GM21737 (cell line): ENCODE measurements around the gene GLYATL1.

Experiments
- ATAC-seq: cut with Tn5 transposase; IDR thresholded peaks from one replicate; pipeline ENCODE4 v1.9.1; 2021; ENCODE audit warnings: mild to moderate bottlenecking, moderate library complexity; ENCODE audit not compliant: unreplicated experiment

The GLYATL1 gene, protein sequence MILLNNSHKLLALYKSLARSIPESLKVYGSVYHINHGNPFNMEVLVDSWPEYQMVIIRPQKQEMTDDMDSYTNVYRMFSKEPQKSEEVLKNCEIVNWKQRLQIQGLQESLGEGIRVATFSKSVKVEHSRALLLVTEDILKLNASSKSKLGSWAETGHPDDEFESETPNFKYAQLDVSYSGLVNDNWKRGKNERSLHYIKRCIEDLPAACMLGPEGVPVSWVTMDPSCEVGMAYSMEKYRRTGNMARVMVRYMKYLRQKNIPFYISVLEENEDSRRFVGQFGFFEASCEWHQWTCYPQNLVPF

DNA sequence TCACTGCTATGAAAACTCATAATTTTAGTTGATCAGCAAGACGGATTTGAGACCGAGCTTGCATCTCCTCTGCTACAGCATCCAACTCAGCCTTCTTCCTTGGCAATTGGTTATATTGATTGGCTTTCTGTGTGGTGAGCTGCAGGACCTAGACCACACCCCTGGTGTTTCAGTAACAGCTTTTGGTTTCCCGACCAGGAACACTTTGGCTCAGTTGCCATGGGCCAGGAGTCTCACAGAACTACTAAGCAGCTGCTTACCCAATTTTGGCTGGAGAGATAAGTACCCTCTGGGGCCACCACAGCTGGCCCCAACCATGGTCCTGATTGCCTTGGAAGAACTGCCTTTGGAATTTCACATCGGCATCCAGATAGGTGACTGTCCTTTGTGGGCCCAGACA lies at the start of gene GLYATL1:
Gene GLYATL1 (plus strand): TSS at position 212 of the 400 bp plus-strand sequence. CDS start 7,600 bp downstream, outside the sequence.
- no peak for ATAC-seq

DNA sequence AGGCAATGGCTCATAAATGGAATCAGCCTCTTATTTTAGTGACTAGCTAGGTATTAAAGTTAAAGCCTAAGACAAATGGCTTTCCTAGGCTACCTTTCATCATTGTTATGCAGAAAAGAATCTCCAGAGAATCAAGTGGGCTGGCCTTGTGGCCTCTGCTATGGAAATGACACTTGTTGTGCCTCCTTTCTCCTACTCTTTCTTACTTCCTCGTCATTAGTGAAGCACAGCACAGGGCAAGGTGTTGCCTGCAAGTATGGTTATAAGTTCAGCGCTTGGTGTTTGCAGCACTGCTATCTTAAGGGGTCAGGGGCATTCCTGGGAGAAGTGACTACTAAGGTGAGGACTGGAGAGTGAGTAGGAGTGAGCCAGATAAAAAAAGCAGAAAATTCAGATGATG lies 45.4 kb upstream of the GLYATL1 start:
- no peak for ATAC-seq

DNA sequence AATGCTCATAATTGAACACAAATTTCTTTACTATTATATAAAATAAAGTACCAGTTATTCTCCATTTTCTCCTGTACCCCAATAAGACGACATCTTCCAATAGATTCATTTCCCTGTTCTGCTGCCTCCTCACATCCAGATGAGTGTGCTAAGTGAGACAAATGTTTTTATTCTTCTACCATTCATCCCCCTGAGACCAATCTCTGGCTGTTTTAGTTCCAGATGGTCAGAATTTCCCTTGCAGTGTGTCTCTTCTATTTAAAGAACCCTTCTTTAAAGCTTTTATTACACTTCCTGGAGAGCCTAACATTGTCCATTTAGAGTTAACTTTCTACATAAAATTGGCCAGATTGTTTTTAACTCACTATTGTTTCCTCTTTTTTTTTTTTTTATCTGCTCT lies 41.2 kb upstream of the GLYATL1 start:
- ATAC-seq = no peak

DNA sequence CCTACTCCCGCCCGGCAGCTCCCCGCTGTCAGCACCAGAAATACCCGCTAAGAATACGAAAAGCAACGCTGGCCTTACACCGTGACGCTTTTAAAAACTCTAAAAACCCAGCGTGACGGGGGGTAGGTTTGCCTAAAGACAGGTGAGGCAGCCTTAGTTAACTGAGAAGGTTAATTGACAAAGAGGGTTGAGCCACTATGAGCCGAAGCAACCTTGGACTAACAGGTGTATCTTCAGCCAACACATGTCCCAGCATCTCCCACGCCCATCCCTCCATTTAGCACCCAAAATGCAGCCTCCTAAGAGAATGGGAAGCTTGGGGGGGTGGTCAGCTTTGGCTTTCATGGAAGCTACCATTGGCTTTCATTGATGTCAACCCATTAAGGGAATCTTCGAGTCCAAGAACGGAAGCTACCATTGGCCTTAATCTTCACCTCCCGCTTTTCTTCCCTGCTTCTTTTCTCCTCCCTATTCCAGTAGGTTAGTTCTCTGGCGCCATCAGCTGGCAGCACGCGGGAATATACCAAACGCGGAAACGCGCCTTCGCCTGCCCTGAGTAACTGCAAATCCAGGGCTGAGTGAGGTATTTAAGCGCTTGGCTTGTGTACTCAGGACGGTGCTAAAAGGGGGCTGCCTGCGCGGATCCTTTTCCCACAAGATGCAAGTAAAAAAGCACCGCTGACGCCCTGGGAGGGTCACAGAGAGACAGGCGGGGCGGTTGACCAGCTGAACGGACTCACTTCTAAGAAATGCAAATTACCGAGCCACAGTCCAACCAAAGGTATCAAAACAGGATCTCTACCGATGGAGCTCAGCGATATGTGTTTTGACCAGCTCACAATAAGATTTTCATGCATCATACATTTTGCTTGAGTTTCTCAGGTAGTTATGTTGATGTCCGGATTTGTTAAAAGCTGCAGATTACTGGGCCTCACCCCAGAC lies 38.5 kb upstream of the GLYATL1 start:
- ATAC-seq = no peak

DNA sequence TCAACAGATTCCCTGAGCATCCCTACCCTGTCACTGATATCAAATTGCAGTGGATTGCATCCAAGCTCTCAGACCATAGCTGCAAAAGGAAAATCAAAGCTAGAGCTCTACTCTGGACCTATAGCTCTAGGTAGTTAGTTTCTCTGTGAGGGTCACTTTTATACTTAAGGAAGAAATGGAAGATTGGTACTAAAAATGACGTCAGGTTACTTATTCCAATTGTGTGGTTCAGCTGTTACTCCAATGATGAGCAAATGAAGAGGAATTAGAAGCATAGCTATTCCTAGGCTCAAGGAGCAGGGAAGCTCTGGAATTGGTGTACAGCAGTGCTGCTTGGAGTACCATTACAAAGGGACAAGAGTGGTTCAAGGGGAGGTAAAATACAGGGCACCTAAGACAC lies 36.4 kb upstream of the GLYATL1 start:
- ATAC-seq = no peak

DNA sequence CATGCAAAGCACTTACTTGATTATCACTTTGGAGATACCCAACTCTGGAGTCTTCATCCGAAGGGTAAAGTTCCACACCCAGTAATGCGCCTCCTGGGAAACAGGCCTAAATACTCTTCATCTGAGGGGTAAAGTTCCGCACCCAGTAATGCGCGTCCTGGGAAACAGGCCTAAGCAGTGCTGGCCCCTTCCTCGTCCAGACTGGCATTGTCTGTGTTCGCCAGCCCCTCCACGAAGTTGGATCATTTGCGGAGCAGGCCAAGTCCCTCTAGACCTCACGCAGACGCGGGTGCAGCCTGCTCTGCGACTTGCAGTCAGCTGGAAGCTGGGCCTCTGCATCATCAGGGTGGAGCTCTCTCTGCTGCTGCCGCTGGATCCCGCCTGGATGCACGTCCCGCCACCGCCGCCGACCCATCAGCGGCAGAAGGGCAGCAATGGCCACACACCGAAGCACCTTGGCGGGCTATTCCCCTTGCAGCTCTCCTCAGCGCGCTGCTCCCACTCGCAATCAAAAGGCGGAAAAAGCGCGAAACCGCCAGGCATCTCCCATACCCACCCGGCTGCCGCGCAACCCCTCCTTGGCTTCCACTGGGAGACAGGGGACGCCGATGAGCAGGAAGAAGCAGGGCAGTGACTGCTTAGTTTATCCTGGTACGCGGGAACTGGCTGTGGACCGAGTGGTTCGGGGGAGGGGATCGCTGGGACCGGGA lies 34.1 kb upstream of the GLYATL1 start:
- ATAC-seq = no peak

DNA sequence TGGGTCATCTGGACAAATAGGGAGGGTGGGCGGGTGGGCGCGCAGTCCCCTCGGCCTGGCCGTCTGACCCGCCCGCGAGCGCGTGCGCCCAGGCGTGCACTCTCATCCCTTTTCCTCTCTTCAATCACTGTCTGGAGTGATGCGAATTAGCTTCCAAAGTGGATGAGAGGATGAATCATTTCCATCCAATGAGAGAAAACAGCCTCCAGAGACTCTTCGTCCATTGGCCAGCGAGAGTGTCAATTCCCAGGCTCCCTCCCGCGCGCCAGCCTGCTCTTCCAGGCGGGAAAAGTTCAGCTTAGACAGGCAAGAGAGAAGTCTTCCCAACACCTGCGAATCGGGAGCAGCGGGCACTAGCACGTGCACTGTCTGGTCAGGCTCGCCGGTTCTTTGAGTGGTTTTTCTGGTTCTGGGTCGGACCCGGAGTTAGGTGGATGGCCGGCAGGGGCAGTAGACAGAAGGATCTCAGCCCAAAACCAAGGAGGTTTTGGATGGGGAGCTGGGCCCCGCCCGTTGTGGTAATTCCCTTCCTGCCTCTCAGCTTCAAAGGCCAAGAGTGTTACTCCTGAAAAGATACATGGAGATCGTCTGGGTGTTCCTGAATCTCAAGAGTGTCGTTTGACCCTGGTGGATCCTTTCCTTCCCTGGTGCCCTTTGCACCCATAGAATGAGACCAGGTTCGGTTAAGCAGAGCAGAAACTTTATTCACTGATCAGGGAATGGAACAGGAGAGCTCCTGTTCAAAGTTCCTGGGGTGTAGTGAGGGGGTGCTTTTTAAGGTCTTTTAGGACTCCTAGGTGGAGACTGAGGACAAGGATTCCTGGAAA lies 33.4 kb upstream of the GLYATL1 start:
- no peak for ATAC-seq

DNA sequence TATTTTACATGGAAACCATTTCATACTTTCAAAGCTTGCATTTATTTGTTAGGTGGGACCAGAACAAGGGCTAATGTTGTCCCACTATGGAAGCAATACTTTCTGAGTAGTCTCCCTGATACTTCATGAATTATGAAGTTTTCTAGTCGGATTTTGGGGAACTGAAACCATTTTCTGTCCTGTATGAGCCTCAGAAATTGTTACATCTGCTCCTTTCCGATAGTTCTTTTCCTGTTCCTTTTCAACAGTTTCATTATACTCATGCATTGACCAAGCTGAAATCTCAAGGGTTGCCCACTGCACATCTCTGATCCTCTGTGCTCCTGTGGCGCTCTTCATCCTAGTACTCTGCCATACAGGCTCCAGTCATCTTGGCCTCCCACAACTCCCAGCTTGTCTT lies 31.5 kb upstream of the GLYATL1 start:
- ATAC-seq = no peak

DNA sequence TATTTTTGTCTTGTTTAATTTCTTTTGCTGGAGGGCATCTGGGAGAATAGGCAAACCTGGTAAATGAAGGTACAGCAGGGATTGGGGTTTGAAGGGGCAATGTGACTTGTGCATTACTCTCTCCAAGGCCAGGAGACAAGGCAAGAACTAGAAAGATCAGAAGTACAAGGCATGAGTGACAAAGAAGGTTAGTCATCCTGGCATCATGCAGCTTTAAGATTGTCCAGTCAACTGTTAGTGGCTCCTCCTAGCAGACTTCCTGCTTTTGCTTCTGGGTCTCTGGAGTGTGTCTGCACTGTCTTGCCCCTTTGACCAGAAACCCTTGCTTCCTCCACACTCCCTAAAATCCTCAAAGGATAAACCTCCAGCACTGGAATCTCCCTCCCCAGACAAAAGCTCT lies 27.2 kb upstream of the GLYATL1 start:
- ATAC-seq = no peak

DNA sequence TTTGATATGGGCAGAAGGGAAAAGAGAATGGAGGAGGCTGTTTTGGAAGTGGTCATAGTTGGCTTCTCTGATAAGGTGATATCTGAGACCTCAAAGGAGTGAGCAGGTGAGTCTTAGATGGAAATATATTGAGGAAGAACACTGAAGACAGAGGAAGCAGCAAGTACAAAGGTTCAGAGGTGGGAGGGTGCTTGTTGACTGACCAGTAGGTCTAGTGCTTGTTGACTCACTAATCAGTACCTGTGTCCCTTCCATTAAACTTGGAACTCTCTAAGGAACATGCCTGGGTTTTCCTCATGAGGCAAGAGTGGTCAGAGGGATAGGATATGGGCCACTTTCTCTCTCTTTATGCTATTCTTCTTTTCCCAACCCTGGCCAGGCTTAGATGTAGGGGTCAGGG lies 25.6 kb upstream of the GLYATL1 start:
- no peak for ATAC-seq

DNA sequence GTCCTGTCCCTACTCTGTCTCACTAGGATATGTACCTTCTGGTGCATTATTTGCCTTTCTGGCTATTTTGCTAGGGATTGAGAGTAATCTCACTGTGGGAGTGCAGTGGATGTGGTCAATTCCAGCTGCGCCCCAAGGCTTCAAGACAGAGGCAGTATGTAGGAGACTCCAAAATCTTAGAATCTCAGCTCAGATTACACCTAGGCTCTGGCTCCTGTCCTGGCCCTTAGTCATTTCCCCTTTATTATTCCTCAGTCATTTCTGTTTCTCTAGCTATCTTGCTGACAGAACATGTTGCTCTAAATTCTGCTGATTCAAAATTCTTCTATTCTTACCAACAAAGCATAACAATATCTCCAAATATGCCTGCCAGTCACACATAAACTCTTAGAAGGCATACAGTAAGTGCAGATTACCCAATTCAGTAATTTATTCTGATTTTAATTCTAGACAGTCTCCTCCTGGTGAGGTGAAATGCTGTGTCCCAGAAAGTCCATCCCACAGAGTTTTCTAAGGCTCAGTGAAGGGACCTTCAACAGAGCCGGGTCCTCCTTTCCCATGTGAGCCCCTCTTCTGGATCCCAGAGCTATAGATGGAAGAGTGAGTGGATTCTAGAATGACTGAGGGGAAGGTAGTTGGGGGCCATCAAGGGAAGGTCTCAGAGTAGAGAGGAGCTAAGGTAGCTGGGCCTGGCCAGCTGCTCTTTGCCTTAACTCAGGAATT lies 24.3 kb upstream of the GLYATL1 start:
- ATAC-seq = no peak

DNA sequence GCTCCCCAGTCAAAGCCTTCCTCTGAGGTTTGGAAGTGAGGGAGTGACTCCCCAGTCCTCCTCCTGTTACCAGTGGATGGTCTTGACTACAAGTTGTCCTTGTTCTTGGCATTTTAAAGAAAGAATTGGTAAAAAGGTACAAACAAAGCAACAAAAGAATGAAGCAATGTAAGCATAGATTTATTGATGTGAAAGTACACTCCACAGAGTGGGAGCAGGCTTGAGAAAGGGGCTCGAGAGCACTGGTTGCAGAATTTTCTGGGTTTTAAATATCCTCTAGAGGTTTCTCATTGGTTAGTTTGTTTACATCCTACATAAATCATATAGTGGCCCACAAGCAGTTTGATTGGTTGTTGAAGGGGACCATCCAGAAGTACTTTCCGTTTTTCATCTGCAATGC lies 22.7 kb upstream of the GLYATL1 start:
- no peak for ATAC-seq

DNA sequence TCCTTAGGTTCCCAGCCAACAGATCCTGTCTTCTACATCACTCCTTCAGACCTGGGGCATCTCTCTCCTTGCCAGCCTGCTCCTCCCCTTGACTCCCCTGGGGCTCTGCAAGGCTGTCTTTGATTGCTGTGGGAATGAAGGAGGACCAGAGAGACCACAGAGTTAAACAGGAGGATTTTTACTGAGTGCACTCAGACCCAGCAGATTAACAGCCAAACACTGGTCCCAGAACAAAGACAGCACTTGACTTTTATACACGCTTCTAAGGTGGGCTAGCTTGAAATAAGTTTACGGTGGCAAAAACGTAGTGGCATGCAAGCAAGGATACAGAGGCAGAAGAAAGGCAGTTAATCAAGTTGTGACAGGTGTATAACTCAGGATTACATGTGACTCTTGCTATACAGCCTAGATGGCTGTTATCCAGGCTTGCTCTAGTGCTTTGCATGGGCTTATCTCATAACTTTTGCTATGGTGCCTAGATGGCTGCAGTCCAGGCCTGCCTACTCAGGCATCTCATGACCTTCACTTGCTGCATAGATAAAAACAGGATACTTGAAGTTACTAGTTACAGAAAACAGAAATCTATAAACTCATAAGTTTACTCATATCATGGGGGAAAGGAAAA lies 22.0 kb upstream of the GLYATL1 start:
- no peak for ATAC-seq

DNA sequence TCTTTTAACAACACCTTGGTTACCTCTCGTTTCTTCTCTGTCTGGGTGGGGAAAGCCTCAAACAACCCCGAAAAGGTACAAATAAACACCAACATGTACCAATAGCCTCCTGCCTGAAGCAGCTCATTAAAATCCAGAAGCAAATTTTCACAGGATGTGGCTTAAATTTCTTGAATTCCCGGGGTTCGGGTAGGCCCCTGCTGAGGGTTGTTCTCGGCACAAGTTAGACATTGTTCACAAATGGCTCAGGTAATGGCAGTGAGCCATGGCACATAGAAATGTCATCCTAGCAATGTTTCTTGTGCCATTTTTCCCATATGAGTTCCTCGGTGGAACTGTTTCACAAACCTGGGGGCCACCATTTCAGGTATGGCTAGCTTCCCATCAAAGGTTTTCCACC lies 19.7 kb upstream of the GLYATL1 start:
- no peak for ATAC-seq

DNA sequence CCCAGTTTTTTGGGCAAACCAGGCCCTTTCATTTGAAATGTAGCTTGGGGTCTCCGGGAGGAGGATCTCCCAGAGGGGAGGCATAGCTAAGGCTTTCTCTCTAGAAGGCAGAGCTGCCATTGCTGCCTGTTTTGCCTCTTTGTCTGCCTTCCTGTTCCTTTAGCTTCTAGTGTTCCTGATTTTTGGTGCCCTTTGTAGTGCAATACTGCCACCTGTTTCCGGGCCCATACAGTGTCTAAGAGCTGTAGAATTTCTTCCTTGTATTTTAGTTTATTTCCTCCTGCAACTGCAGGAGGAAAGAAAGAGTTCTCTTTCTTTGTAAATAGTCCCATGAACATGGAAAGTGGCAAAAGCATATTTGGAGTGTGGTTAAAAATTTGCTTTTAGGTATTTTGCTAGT lies 19.3 kb upstream of the GLYATL1 start:
- no peak for ATAC-seq

DNA sequence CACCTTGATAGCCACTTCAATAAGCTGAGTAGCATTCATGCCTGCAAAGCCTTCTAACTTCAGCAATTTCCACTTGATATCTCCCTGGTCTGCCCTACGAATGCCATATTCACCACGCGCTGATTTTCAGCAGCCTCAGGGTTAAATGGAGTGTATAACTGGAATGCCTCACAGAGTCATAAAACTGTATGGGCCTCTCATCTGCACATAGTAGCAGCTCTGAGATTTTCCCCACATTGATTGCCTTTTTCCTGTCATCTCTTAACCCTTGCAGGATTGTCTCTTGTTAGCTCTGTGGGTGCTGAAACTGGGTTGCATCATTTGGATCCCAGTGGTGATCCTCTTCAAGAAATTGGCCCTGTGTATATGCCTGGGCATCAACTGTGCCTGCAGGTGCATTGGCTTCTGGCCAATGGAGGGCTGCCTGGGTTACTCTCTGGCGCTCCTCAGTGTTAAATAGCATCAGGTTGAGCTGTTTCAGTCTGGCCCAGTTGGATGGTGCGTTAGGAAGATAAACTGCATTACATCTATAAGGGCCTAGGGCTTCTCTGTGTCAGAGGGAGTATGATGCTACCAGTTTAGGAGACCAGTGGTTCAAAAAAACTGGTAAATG lies 17.4 kb upstream of the GLYATL1 start:
- no peak for ATAC-seq

DNA sequence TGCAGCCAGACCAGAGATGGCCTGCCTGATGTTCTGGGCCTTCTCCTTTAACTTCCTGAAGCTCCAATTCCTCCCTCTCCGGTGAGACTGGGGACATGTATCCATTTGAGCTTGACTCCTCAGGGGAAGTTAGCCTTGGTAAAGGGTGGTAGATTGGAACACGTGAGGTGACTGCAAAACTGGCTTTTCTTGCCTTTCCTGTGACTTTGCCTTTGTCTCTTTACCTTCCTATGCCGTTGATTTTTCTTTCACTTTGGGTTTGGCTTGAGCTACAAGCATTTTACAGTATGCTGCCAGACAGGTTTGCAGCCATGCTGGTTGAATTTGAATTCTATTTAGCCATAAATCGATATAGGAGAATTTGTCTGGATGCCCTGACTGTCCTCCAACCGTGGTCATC lies 16.8 kb upstream of the GLYATL1 start:
- no peak for ATAC-seq

DNA sequence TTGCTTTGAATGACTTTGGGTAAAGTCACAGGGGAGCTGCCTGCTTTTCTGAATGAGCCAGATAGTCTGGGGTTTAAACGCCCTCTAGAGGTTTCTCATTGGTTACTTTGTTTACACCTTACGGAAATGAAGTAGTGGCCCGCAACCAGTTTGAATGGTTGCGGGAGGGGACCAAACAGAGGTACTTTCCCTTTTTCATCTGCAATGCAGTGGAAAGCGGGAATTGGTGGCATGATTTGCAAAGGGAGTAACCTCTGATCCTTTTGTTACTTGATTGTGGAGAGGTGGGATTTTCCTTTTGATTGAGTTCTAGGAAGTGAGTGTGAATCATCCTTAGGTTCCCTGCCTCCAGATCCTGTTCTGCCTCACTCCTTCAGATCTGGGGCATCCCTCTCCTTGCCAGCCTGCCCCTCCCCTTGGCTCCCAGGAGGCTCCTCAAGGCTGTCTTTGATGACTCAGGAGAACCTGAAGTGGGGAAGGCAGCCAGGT lies 15.9 kb upstream of the GLYATL1 start:
- peak; percentile 85 for ATAC-seq

DNA sequence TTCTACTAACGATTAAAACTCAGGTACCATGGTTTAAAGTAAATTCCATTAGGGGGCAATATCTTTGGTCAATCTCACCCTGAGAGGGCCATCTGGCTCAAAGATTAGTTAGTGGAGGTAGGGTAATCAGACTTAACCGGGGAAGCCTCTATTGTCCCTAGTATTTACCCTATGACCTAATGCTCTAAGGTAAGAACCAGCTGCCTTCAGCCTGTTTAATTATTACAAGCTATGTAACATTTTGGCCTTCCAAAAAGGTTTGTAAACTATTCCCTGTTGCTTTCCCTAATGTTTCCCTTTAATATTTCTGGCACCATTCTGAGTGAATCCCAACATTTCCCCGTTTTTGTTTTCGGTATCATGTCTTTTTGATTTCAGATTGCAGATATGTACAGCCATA lies 15.1 kb upstream of the GLYATL1 start:
- no peak for ATAC-seq
